HG02973 (cell line): ENCODE results near the gene GARS1.
"Not testable (repeated sequence)": the region's sequence is repeated elsewhere in the genome, so short reads cannot be mapped to it uniquely, and the experiment has no call there.

Source experiments
- ATAC-seq: cut with Tn5 transposase; IDR thresholded peaks from one replicate; pipeline ENCODE4 v1.9.1; 2021; ENCODE audit warnings: moderate library complexity; ENCODE audit not compliant: unreplicated experiment

GARS1 gene

GRCh38 chr7:30572212-30572841, 22.4 kb upstream of the GARS1 start:
- ATAC-seq = no peak

DNA sequence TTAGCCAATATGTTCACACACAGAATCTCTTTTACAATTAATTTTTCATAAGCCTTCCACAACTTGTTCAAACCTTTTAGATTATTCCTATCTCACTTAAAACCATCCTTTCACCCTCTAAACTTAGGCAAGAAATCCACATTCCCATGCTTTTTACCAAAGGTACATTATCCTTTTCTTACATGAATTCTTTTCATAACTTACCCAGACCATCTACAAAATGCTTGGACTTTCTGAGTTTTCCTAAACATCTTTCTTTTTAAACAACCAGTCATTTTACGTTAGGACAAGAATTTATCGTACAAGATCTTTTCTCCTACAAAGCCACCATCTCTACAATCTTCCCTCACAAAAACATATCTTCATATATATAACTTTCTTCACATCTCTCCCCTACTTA, 18.8 kb upstream of the GARS1 start:
- no peak for ATAC-seq

DNA sequence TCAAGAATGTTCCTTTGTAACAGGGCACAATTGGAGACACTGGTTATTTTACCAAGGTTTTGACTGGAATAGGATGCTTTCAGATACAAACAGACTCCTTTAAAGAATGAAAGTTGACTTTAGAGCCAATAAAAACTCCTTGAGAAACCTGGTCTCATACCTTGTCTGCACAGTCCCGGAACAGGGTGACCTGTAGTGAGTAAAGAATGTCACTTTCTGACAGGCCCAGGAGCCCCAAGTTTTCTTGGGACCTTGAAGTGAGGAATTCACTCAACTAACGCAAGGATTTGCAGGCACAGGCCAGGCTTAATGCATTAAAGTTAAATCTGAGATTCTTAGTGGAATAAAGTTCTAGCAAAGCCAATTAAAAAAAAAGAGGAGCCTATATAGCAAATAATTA, 11.5 kb upstream of the GARS1 start:
- no peak for ATAC-seq

DNA sequence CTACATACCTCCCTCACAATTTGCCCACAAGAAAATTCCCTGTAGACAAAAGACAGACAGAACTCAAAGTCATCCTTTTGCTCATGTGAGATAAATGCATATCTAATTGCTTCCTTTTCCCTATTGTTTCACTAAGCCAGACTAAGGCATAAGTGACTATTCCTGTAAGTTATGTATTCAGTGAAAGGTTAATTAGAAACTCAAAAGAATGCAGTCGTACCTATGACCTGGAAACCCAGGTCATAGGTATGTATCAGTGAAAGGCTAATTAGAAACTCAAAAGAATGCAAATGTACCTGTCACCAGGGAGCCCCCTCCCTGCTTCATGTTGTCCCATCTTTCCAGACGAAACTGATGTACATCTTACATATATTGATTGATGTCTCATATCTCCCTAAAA, 10.3 kb upstream of the GARS1 start:
- ATAC-seq = no peak

GRCh38 chr7:30584965-30585364, 9.7 kb upstream of the GARS1 start:
- ATAC-seq = no peak

DNA sequence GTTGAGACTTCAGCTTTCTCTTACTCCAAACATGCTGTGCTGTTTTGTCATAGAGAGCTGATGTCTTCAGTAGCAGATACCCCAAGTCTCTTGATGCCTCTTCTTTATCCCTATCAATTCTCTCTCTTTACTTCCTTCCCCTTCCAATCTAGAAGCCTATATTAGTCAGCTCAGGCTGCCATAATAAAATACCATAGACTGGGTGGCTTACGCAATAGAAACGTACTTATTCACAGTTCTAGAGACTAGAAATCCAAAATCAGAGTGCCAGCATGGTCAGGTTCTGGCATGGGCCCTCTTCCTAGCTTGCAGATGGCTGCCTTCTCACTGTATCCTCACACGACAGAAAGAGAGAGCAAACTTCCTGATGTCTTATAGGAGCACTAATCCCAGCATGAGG, 9.0 kb upstream of the GARS1 start:
- no peak for ATAC-seq

DNA sequence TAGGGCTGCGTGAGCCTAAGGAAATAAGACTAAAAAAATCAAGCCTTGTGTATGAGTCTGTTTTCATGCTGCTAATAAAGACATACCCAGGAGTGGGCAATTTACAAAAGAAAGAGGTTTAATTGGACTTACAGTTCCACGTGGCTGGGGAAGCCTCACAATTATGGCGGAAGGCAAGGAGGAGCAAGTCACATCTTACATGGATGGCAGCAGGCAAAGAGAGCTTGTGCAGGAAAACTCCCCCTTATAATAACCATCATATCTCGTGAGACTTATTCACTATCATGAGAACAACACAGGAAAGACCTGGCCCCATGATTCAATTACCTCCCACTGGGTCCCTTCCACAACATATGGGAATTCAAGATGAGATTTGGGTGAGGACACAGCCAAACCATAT, 7.1 kb upstream of the GARS1 start:
- not testable (repeated sequence) for ATAC-seq

- ATAC-seq = no peak
These were observed 5.6 kb upstream of the GARS1 start for GRCh38 chr7:30589111-30589510.

- ATAC-seq = peak; percentile 34
These were observed 584 bp upstream of the GARS1 start for GRCh38 chr7:30594048-30594539.

DNA sequence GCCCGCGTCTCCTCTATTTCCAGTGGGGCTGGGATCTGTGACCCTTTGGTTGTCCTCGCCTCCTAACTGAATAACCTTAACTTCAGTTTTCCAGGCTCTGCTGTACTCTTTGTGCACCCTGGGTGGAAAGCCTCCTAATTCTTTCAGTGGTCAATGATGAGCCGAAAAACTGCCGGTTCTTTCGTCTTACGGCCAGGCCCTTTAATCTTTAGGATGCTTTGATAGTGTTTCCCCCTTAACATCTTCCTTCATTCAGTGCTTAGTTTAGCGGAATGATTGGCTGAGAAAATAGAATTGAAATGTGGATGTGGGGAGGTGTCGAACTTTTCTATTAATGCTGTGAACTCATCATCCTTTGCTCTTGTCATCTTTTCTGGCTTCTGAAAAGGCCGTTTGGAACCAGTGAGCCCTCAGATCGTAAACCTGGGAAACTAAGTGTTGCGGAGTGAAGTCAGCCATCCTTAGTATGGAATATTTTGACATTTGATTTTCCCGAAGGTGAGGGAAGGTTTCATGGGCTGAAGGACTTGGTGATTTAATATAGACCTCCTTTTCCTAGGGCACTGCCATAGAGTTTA, 847 bp downstream of the GARS1 start:
- ATAC-seq = no peak

DNA sequence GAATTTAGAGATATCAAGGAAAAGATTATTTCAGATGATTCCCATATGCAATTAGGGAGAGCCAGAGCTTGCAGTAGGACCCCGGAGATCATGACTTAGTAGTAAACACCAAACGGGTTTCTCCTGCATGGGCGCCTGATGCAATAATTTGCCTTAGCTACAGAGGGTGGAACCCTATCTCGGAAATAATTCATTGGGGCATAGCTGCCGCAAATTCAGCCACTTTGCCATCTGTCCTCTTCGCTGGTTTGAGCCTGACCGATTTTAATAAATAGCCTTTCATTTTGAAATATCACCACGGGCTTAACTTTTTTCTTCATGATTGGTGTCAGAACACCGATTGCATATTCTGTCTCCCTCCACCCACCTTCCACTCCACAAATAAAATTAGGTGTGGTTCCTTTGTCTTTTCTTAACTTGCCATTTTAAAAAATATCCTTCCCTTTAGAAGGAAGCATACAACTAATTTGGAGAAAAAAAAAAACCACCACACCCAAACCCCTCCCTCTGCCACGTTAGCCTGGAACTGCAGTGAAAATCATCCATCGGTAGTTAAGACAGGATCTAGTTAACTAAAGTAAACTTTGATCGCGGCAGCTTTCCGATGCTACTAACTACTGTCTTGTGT, 1.4 kb downstream of the GARS1 start:
- no peak for ATAC-seq

- ATAC-seq = no peak
These were observed 2.0 kb downstream of the GARS1 start for GRCh38 chr7:30596721-30597120.

DNA sequence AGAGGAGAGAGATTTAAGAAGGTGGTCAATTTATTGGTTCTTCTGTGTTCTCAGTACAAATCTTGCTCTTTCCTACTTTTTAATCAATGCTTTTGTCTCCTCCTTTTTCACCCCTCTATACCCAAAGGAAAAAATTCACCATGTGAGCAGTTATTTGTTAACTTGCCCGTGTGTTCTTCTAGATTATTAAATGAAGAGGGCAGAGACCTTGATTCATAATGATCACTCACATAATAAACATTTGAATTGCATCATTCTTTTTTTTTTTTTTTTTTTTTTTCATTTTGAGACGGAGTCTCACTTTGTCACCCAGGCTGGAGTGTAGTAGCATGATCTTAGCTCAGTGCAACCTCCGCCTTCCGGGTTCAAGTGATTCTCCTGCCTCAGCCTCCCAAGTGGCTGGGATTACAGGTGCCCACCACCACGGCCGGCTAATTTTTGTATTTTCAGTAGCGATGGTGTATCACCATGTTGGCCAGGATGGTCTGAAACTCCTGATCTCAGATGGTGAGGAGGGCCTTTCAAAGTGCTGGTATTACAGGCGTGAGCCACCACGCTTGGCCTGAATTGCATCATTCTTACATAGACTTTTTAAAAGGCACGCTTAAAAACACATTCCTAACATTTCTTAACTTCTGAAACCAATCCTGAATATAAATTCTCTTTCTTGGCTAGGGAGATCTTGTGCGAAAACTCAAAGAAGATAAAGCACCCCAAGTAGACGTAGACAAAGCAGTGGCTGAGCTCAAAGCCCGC, 3.6 kb downstream of the GARS1 start:
- no peak for ATAC-seq

DNA sequence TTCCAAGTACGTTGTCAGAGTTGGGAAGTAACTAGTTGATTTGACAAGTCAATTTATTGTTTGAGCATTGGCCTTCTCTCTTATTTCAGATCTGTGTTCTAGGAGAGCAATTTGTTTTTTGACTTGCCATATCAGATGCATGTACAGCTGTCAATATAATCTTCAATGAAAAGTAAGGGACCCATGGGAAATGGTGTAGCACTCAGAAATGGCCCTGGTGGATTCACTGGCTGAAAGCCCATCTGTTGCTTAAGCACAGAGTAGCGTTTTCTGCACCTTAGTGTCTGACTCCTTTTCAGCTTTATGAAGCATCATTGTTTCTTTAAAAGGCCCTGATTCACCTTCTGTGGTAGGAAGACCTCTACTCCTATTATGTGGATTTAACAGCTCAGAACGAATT, 10.2 kb downstream of the GARS1 start:
- no peak for ATAC-seq

GRCh38 chr7:30605832-30606231, 11.2 kb downstream of the GARS1 start:
- no peak for ATAC-seq

DNA sequence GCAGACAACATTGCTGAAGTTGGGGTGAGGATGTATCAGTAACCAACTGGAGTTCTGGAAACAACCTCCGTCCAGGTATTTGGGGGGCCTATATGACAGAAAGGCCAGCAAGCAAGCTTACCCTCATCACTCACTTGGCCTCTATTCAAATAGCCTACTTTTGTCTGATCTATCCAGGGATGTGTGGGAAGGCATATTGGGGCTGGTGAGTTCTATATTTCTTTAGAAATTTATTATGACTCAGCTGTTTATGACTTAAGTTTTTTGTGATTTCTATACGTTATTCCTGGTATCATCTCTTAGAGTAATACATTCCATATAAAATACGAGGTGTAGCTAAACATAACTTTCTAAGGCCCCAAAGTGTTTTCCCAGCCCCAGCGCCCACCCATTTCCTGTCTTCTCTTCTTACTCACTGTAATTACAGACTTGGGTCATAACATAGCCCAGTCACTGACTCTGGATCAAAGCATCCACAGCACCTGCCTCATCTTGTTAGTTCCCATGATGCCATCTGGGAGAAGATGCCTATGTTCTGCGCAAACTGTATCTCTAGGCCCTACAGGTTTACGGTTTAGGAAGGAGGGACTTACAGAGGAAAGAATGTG, 18.1 kb downstream of the GARS1 start:
- ATAC-seq = no peak

- ATAC-seq = no peak
These were observed 19.0 kb downstream of the GARS1 start for GRCh38 chr7:30613366-30614325.

DNA sequence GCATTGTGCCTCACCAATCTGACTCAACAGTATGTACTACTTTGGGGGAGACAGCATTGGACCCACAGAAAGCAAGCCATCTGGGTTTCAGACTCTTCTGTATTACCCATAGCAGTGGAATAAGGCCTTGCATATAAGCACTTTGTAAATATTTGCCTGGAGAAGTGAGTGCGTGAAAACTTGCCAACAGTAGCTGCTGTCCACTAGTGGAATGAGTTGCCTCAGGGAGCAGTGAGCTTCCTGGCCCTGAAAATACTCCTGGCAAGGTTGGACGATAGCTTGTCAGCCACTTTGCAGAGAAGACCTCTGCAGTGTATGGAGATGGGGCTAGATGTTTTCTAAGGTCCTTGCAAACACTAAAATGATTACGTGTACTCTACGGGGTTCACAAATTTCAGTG, 21.6 kb downstream of the GARS1 start:
- no peak for ATAC-seq

GRCh38 chr7:30617359-30617758, 22.7 kb downstream of the GARS1 start:
- ATAC-seq = no peak

GRCh38 chr7:30618080-30618676, 23.5 kb downstream of the GARS1 start:
- no peak for ATAC-seq
